ENCODE measurements around the gene IRX5. TPM values are rescaled to one million over a fixed set of nuclear protein-coding genes. Genes with fewer than 3 reads are reported as not detected.
A peak's percentile ranks its signal among the peaks of the same experiment; 100 is the strongest.

The IRX5 gene
- total RNA-seq, 1 donor from 2014 or later, result 23.8 TPM

DNA sequence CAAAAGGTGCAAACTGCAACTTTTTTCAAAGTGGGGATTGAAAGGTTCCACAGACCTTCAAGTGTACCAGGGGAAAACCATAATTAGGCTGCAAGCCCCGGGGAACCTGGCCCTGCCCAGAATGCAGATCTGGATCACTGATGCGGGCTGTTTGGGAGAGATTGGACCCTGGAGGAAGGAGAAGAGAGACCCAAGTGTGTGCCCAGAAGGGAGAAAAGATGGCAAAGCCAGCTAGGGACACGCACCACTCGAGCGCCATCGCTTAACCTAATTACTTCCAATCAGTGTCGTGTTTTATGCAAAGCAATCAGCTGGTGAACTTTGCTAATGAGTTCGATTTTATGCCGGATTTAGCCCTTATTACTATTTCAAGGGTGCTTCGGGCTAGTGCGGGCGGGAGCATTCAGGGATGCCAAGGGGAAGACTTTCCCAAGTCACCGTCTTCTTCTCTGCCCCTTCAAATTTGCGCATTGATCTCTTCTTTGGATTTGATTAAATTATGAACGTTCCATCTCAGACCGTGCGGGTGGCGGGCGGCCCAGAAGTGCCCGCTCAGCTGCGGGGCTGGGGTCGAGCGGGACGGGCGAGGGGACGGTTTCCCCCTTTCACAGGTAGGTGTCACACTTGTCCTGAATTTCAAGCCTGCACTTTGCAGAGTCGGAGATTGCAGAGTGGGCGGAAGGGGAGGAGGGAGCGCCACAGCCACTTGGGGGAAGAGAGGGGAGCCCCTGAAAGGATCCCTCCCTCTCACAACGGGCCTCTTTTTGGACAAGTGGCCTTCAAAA, 4.0 kb downstream of the IRX5 start:
- H3K4me1 ChIP-seq, result peaks cover 37% of the 10 kb centered on the region
- intact Hi-C loops (cut with DNase I), result no loop called here
- peak; percentile 63 for DNase-seq
- TF ChIP-seq, protein P1, sequence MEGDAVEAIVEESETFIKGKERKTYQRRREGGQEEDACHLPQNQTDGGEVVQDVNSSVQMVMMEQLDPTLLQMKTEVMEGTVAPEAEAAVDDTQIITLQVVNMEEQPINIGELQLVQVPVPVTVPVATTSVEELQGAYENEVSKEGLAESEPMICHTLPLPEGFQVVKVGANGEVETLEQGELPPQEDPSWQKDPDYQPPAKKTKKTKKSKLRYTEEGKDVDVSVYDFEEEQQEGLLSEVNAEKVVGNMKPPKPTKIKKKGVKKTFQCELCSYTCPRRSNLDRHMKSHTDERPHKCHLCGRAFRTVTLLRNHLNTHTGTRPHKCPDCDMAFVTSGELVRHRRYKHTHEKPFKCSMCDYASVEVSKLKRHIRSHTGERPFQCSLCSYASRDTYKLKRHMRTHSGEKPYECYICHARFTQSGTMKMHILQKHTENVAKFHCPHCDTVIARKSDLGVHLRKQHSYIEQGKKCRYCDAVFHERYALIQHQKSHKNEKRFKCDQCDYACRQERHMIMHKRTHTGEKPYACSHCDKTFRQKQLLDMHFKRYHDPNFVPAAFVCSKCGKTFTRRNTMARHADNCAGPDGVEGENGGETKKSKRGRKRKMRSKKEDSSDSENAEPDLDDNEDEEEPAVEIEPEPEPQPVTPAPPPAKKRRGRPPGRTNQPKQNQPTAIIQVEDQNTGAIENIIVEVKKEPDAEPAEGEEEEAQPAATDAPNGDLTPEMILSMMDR (IDR thresholded peaks at IDR 0.05), result no peak
- peaks cover 85% of the 10 kb centered on the region for H3K27me3 ChIP-seq (ENCODE audit: low read depth)
- H3K4me3 ChIP-seq, result peak overlapping the region; percentile 68
- H3K27ac ChIP-seq, result peak overlapping the region; percentile 53
- no peaks in the 10 kb centered on the region for H3K9me3 ChIP-seq
- ATAC-seq, result no peak
- no peaks in the 10 kb centered on the region for H3K36me3 ChIP-seq

- Histone ChIP-seq H3K4me3 (peak overlapping the region; percentile 68), H3K27me3 (ENCODE audit: low read depth) (peaks cover 93% of the 10 kb centered on the region), H3K9me3 (no peaks in the 10 kb centered on the region), H3K36me3 (no peaks in the 10 kb centered on the region), H3K4me1 (peaks cover 32% of the 10 kb centered on the region), H3K27ac (peak overlapping the region; percentile 79)
- intact Hi-C loops (cut with DNase I), result no loop called here
- ATAC-seq (no peak), DNase-seq (no peak)
- TF ChIP-seq, protein P1 (IDR thresholded peaks at IDR 0.05), result no peak
These were observed 4.8 kb downstream of the IRX5 start for GRCh38 chr16:54935266-54935968.

GRCh38 chr16:54936201-54936978, 5.7 kb downstream of the IRX5 start:
- intact Hi-C loops (cut with DNase I), result no loop called here
- Histone ChIP-seq H3K27me3 (ENCODE audit: low read depth) (peaks cover 98% of the 10 kb centered on the region), H3K4me1 (peaks cover 32% of the 10 kb centered on the region), H3K4me3 (peak overlapping the region; percentile 68), H3K27ac (peak overlapping the region; percentile 79), H3K36me3 (no peaks in the 10 kb centered on the region), H3K9me3 (no peaks in the 10 kb centered on the region)
- no peak for DNase-seq
- TF ChIP-seq, protein P1 (IDR thresholded peaks at IDR 0.05), result no peak
- ATAC-seq, result no peak

GRCh38 chr16:54936979-54937670, 6.5 kb downstream of the IRX5 start:
- intact Hi-C loops (cut with DNase I), result no loop called here

More at GRCh38 chr16:54936979-54937670, 6.5 kb downstream of the IRX5 start:
- ATAC-seq (peak; percentile 82 to 83), DNase-seq (peak; percentile 80)
- Histone ChIP-seq H3K27ac (peak overlapping the region; percentile 79), H3K4me1 (peaks cover 32% of the 10 kb centered on the region), H3K9me3 (no peaks in the 10 kb centered on the region), H3K4me3 (peak overlapping the region; percentile 68), H3K36me3 (no peaks in the 10 kb centered on the region), H3K27me3 (ENCODE audit: low read depth) (peaks cover 95% of the 10 kb centered on the region)
- TF ChIP-seq, protein P1 (IDR thresholded peaks at IDR 0.05), result peak; percentile 51

Measured in lower lobe of right lung (tissue), 2 donors.